Neural crest cell (in vitro differentiated cells): ENCODE measurements around the gene FGF12. TPM values are rescaled to one million over a fixed set of nuclear protein-coding genes. Genes with fewer than 3 reads are reported as not detected.

Source experiments
- DNase-seq: peaks from one replicate; pipeline ENCODE4 v3.0.0; 2021; ENCODE audit warnings: low read depth, mixed read lengths, low spot score
- H3K27ac Mint-ChIP-seq: one replicate; pipeline ENCODE4 v1.8.0; 2021; ENCODE audit warnings: mild to moderate bottlenecking, mixed read lengths; ENCODE audit not compliant: unreplicated experiment
- H3K27me3 Mint-ChIP-seq: 2 replicates; pipeline ENCODE4 v1.8.0; 2021; ENCODE audit warnings: low read depth, mild to moderate bottlenecking, mixed read lengths
- H3K36me3 Mint-ChIP-seq: 2 replicates; pipeline ENCODE4 v1.8.0; 2021; ENCODE audit warnings: low read depth, mild to moderate bottlenecking, mixed read lengths
- H3K4me1 Mint-ChIP-seq: 2 replicates; pipeline ENCODE4 v1.8.0; 2021; ENCODE audit warnings: mixed read lengths
- H3K4me3 Mint-ChIP-seq: one replicate; pipeline ENCODE4 v1.8.0; 2021; ENCODE audit warnings: mild to moderate bottlenecking, mixed read lengths
- H3K9me3 Mint-ChIP-seq: 2 replicates; pipeline ENCODE4 v1.8.0; 2021; ENCODE audit warnings: mixed read lengths
- total RNA-seq: library from RNA; stranded (reverse); gene quantifications from 2 replicates; pipeline ENCODE4 v1.2.1, GENCODE V29; 2021
- TF ChIP-seq, protein P1 (sequence below): fragments of 200-600 bp; sonication (generic); conservative IDR thresholded peaks from 2 replicates; pipeline ENCODE4 v1.5.0; 2021; ENCODE audit warnings: antibody characterized with exemption, mild to moderate bottlenecking

Gene FGF12
- total RNA-seq, 1 donor from 2014 or later: 4.0 TPM

- H3K4me3 Mint-ChIP-seq: no peak overlapping the region
- H3K27me3 Mint-ChIP-seq: no peaks in the 10 kb centered on the region
- TF ChIP-seq, protein P1, sequence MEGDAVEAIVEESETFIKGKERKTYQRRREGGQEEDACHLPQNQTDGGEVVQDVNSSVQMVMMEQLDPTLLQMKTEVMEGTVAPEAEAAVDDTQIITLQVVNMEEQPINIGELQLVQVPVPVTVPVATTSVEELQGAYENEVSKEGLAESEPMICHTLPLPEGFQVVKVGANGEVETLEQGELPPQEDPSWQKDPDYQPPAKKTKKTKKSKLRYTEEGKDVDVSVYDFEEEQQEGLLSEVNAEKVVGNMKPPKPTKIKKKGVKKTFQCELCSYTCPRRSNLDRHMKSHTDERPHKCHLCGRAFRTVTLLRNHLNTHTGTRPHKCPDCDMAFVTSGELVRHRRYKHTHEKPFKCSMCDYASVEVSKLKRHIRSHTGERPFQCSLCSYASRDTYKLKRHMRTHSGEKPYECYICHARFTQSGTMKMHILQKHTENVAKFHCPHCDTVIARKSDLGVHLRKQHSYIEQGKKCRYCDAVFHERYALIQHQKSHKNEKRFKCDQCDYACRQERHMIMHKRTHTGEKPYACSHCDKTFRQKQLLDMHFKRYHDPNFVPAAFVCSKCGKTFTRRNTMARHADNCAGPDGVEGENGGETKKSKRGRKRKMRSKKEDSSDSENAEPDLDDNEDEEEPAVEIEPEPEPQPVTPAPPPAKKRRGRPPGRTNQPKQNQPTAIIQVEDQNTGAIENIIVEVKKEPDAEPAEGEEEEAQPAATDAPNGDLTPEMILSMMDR: no peak
- H3K36me3 Mint-ChIP-seq: no peaks in the 10 kb centered on the region
- no peaks in the 10 kb centered on the region for H3K4me1 Mint-ChIP-seq
- no peak overlapping the region for H3K27ac Mint-ChIP-seq
- no peaks in the 10 kb centered on the region for H3K9me3 Mint-ChIP-seq
- DNase-seq: no peak
Observed at GRCh38 chr3:192352142-192352541, 375.2 kb downstream of the FGF12 start.

DNA sequence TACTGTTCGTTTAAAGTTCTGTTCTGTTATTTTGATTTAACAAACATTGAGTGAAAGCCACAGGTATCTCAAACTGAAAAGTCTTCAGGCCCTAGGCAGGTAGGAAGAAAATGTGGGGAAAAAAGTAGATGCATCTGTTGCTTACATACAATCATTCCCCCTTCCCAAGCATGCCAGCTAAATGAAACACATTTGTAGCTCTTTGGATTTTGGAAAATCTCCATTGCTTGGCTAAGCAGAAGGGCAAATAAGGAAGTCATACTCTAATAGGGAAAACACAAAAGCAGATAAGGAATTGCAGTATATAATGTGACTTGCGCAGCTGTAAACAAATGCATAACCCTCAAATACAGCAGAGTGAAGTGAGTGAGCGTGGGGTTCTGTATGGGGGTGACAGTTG is 375.9 kb downstream of the FGF12 start:
- TF ChIP-seq, protein P1: no peak
- Mint-ChIP-seq H3K27me3 (no peaks in the 10 kb centered on the region), H3K4me1 (no peaks in the 10 kb centered on the region), H3K9me3 (no peaks in the 10 kb centered on the region), H3K4me3 (no peak overlapping the region), H3K27ac (no peak overlapping the region), H3K36me3 (no peaks in the 10 kb centered on the region)
- DNase-seq: no peak

GRCh38 chr3:192340031-192340430 is 387.3 kb downstream of the FGF12 start:
- no peaks in the 10 kb centered on the region for H3K36me3 Mint-ChIP-seq
- H3K4me3 Mint-ChIP-seq: no peak overlapping the region

DNA sequence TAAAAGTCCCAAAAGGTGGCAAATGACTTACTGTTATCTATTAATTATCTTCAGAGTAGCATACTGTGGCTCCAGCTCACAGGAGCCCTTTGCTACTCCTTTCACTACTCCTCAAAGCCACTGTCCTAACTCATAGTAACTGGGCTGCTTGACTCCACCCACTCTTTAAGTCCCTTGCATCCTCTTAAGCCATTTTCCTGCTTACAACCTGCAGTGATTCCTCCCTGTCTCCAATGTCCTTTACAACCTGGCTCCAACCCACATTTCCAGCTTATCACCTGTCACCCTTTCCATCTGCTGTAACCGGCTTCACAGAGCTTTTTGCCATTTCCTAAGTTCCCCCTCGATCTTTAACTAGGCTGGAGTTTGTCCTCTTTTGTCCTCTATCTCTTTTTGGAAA is 388.1 kb downstream of the FGF12 start:
- no peak overlapping the region for H3K27ac Mint-ChIP-seq
- no peaks in the 10 kb centered on the region for H3K36me3 Mint-ChIP-seq
- no peak for DNase-seq
- no peaks in the 10 kb centered on the region for H3K4me1 Mint-ChIP-seq
- TF ChIP-seq, protein P1: no peak
- no peaks in the 10 kb centered on the region for H3K9me3 Mint-ChIP-seq
- H3K4me3 Mint-ChIP-seq: no peak overlapping the region
- H3K27me3 Mint-ChIP-seq: no peaks in the 10 kb centered on the region

More at GRCh38 chr3:192340031-192340430, 387.3 kb downstream of the FGF12 start:
- no peak for DNase-seq
- H3K27ac Mint-ChIP-seq: no peak overlapping the region
- H3K27me3 Mint-ChIP-seq: no peaks in the 10 kb centered on the region
- TF ChIP-seq, protein P1: no peak
- no peaks in the 10 kb centered on the region for H3K4me1 Mint-ChIP-seq
- H3K9me3 Mint-ChIP-seq: no peaks in the 10 kb centered on the region

GRCh38 chr3:192336286-192336685 is 391.1 kb downstream of the FGF12 start:
- no peak for DNase-seq
- H3K36me3 Mint-ChIP-seq: no peaks in the 10 kb centered on the region
- no peaks in the 10 kb centered on the region for H3K9me3 Mint-ChIP-seq
- TF ChIP-seq, protein P1: peak; percentile 34
- H3K4me3 Mint-ChIP-seq: no peak overlapping the region
- no peaks in the 10 kb centered on the region for H3K4me1 Mint-ChIP-seq
- no peak overlapping the region for H3K27ac Mint-ChIP-seq
- no peaks in the 10 kb centered on the region for H3K27me3 Mint-ChIP-seq
